HG02678 (cell line): ENCODE results near the gene HK2.
"Not testable (repeated sequence)": the region's sequence is repeated elsewhere in the genome, so short reads cannot be mapped to it uniquely, and the experiment has no call there.

ENCODE experiments used
- ATAC-seq: cut with Tn5 transposase; IDR thresholded peaks from one replicate; pipeline ENCODE4 v1.9.1; 2021; ENCODE audit warnings: mild to moderate bottlenecking, moderate library complexity; ENCODE audit not compliant: unreplicated experiment

The HK2 gene

GRCh38 chr2:74833418-74834233, at the start of gene HK2:
TSS of gene HK2 (plus strand) at chr2:74834127. CDS start at chr2:74834581, 454 bp downstream.
- ATAC-seq = peak; percentile 81

GRCh38 chr2:74789271-74789670, 44.7 kb upstream of the HK2 start:
- no peak for ATAC-seq

- no peak for ATAC-seq
Observed at GRCh38 chr2:74792282-74792681, 41.6 kb upstream of the HK2 start.

- ATAC-seq = not testable (repeated sequence)
Observed at GRCh38 chr2:74794878-74795277, 39.0 kb upstream of the HK2 start.

- no peak for ATAC-seq
Observed at GRCh38 chr2:74806355-74806839, 27.5 kb upstream of the HK2 start.

- no peak for ATAC-seq
Observed at GRCh38 chr2:74806920-74807319, 27.0 kb upstream of the HK2 start.

- ATAC-seq = no peak
Observed at GRCh38 chr2:74812787-74813590, 20.9 kb upstream of the HK2 start.

GRCh38 chr2:74814102-74814501, 19.8 kb upstream of the HK2 start:
- ATAC-seq = no peak

GRCh38 chr2:74815941-74816340, 18.0 kb upstream of the HK2 start:
- no peak for ATAC-seq

GRCh38 chr2:74816540-74817303, 17.2 kb upstream of the HK2 start:
- ATAC-seq = peak; percentile 74

GRCh38 chr2:74817304-74817675, 16.6 kb upstream of the HK2 start:
- peak; percentile 16 for ATAC-seq

- no peak for ATAC-seq
Observed at GRCh38 chr2:74819702-74820101, 14.2 kb upstream of the HK2 start.

GRCh38 chr2:74821177-74822126, 12.5 kb upstream of the HK2 start:
- no peak for ATAC-seq

- ATAC-seq = no peak
Observed at GRCh38 chr2:74822771-74823566, 11.0 kb upstream of the HK2 start.

GRCh38 chr2:74824679-74825078, 9.2 kb upstream of the HK2 start:
- ATAC-seq = no peak

- no peak for ATAC-seq
Observed at GRCh38 chr2:74828543-74828942, 5.4 kb upstream of the HK2 start.

- ATAC-seq = no peak
Observed at GRCh38 chr2:74831693-74832530, 2.0 kb upstream of the HK2 start.

GRCh38 chr2:74834234-74834791, 386 bp downstream of the HK2 start:
- peak; percentile 8 for ATAC-seq
